ENCODE results near the gene PON2. TPM values are rescaled to one million over a fixed set of nuclear protein-coding genes. Genes with fewer than 3 reads are reported as not detected.

Gene PON2
- total RNA-seq, 6 experiments from 2014 or later = 63.7 to 79.0 (median 72.0) TPM

GRCh38 chr7:95373323-95373722 lies 61.5 kb downstream of the PON2 start:
- no peaks in the 10 kb centered on the region for H3K4me1 Mint-ChIP-seq (ENCODE audit: low read depth)
- H3K36me3 Mint-ChIP-seq (ENCODE audit: low read depth) = no peaks in the 10 kb centered on the region
- no peak overlapping the region for H3K4me3 Mint-ChIP-seq
- no peaks in the 10 kb centered on the region; the same call in 1 of the 2 replicates for H3K9me3 Mint-ChIP-seq
- no peak overlapping the region for H3K27ac Mint-ChIP-seq
- DNase-seq = no peak
- TF ChIP-seq CTCF (IDR thresholded peaks at IDR 0.05) = 0 out of 2 replicates have a peak, but pooled peaks have one; percentile 8
- no peaks in the 10 kb centered on the region for H3K27me3 Mint-ChIP-seq (ENCODE audit: insufficient read depth)

- Mint-ChIP-seq H3K4me3 (no peak overlapping the region), H3K9me3 (no peaks in the 10 kb centered on the region; the same call in 1 of the 2 replicates), H3K36me3 (ENCODE audit: low read depth) (no peaks in the 10 kb centered on the region), H3K27ac (no peak overlapping the region), H3K4me1 (ENCODE audit: low read depth) (no peaks in the 10 kb centered on the region), H3K27me3 (ENCODE audit: insufficient read depth) (no peaks in the 10 kb centered on the region)
- TF ChIP-seq CTCF (IDR thresholded peaks at IDR 0.05) = no peak
- no peak for DNase-seq
Measured at GRCh38 chr7:95368235-95368634, 66.6 kb downstream of the PON2 start.

GRCh38 chr7:95367606-95368005 lies 67.2 kb downstream of the PON2 start:
- no peak for TF ChIP-seq CTCF (IDR thresholded peaks at IDR 0.05)
- no peak for DNase-seq
- Mint-ChIP-seq H3K27me3 (ENCODE audit: insufficient read depth) (no peaks in the 10 kb centered on the region), H3K4me3 (no peak overlapping the region), H3K36me3 (ENCODE audit: low read depth) (no peaks in the 10 kb centered on the region), H3K27ac (no peak overlapping the region), H3K4me1 (ENCODE audit: low read depth) (no peaks in the 10 kb centered on the region), H3K9me3 (no peaks in the 10 kb centered on the region; the same call in 1 of the 2 replicates)

GRCh38 chr7:95365151-95365550 lies 69.7 kb downstream of the PON2 start:
- no peak overlapping the region for H3K27ac Mint-ChIP-seq
- H3K27me3 Mint-ChIP-seq (ENCODE audit: insufficient read depth) = no peaks in the 10 kb centered on the region
- no peak for TF ChIP-seq CTCF (IDR thresholded peaks at IDR 0.05)
- no peak overlapping the region for H3K4me3 Mint-ChIP-seq
- no peak for DNase-seq
- no peaks in the 10 kb centered on the region; the same call in 1 of the 2 replicates for H3K9me3 Mint-ChIP-seq
- H3K4me1 Mint-ChIP-seq (ENCODE audit: low read depth) = no peaks in the 10 kb centered on the region
- H3K36me3 Mint-ChIP-seq (ENCODE audit: low read depth) = no peaks in the 10 kb centered on the region

GRCh38 chr7:95357623-95358022 lies 77.2 kb downstream of the PON2 start:
- Mint-ChIP-seq H3K4me3 (no peak overlapping the region), H3K4me1 (ENCODE audit: low read depth) (no peaks in the 10 kb centered on the region), H3K36me3 (ENCODE audit: low read depth) (no peaks in the 10 kb centered on the region), H3K27ac (no peak overlapping the region), H3K27me3 (ENCODE audit: insufficient read depth) (no peaks in the 10 kb centered on the region), H3K9me3 (peaks cover 6% of the 10 kb centered on the region; the same call in 1 of the 2 replicates)
- TF ChIP-seq CTCF (IDR thresholded peaks at IDR 0.05) = no peak
- DNase-seq = no peak

Other genes starting within 250 kb of the PON2 start
- not detected for gene PON1, start 110.5 kb downstream of the PON2 start, total RNA-seq (2021; fragmentation: NEBNext Ultra II Directional; extraction: Animal tissue kit (Norgen Biotek cat#: 25700))
- gene PON3, start 38.7 kb downstream of the PON2 start, total RNA-seq (2021; fragmentation: NEBNext Ultra II Directional; extraction: Animal tissue kit (Norgen Biotek cat#: 25700)) = not detected
- gene ASB4, start 50.9 kb upstream of the PON2 start, total RNA-seq (2021; fragmentation: NEBNext Ultra II Directional; extraction: Animal tissue kit (Norgen Biotek cat#: 25700)) = not detected
- gene PDK4, start 161.5 kb upstream of the PON2 start, total RNA-seq (2021; fragmentation: NEBNext Ultra II Directional; extraction: Animal tissue kit (Norgen Biotek cat#: 25700)) = not detected